ENCODE data around the gene CEP250.

Gene CEP250

GRCh38 chr20:35506179-35506578, 50.8 kb downstream of the CEP250 start:
- in situ Hi-C loops (cut with HindIII; ENCODE audit: low sequenced_read_pairs): no loop called here
- TF ChIP-seq CTCF (IDR thresholded peaks at IDR 0.05; ENCODE audit: low read depth, low read length, missing control alignments): no peak
- no peak overlapping the region for H3K4me3 ChIP-seq (ENCODE audit: low read depth, low read length)
- no peak for DNase-seq (ENCODE audit: low read depth)

GRCh38 chr20:35506872-35507638, 51.7 kb downstream of the CEP250 start:
- H3K4me3 ChIP-seq (ENCODE audit: low read depth, low read length): no peak overlapping the region
- no peak for TF ChIP-seq CTCF (IDR thresholded peaks at IDR 0.05; ENCODE audit: low read depth, low read length, missing control alignments)
- no peak for DNase-seq (ENCODE audit: low read depth)
- in situ Hi-C loops (cut with HindIII; ENCODE audit: low sequenced_read_pairs): no loop called here

- no peak for TF ChIP-seq CTCF (IDR thresholded peaks at IDR 0.05; ENCODE audit: low read depth, low read length, missing control alignments)
- no peak overlapping the region for H3K4me3 ChIP-seq (ENCODE audit: low read depth, low read length)
- in situ Hi-C loops (cut with HindIII; ENCODE audit: low sequenced_read_pairs): no loop called here
- no peak for DNase-seq (ENCODE audit: low read depth)
Measured at GRCh38 chr20:35508493-35509218, 53.3 kb downstream of the CEP250 start.

- TF ChIP-seq CTCF (IDR thresholded peaks at IDR 0.05; ENCODE audit: low read depth, low read length, missing control alignments): no peak
- H3K4me3 ChIP-seq (ENCODE audit: low read depth, low read length): no peak overlapping the region
- no peak for DNase-seq (ENCODE audit: low read depth)
- in situ Hi-C loops (cut with HindIII; ENCODE audit: low sequenced_read_pairs): no loop called here
Measured at GRCh38 chr20:35510951-35511735, 55.7 kb downstream of the CEP250 start.

GRCh38 chr20:35511814-35512420, 56.5 kb downstream of the CEP250 start:
- in situ Hi-C loops (cut with HindIII; ENCODE audit: low sequenced_read_pairs): no loop called here
- peak; percentile 78 for TF ChIP-seq CTCF (IDR thresholded peaks at IDR 0.05; ENCODE audit: low read depth, low read length, missing control alignments)
- peak; percentile 35 for DNase-seq (ENCODE audit: low read depth)
- no peak overlapping the region for H3K4me3 ChIP-seq (ENCODE audit: low read depth, low read length)

- no peak for DNase-seq (ENCODE audit: low read depth)
- no peak for TF ChIP-seq CTCF (IDR thresholded peaks at IDR 0.05; ENCODE audit: low read depth, low read length, missing control alignments)
- in situ Hi-C loops (cut with HindIII; ENCODE audit: low sequenced_read_pairs): no loop called here
- no peak overlapping the region for H3K4me3 ChIP-seq (ENCODE audit: low read depth, low read length)
Measured at GRCh38 chr20:35514371-35514932, 59.1 kb downstream of the CEP250 start.

All from astrocyte of the cerebellum (primary cell).